ENCODE measurements around the gene UNC13A. TPM values are rescaled to one million over a fixed set of nuclear protein-coding genes. Genes with fewer than 3 reads are reported as not detected.

UNC13A gene
- total RNA-seq, 1 experiment from 2014 or later, result 29.0 TPM

- Histone ChIP-seq H3K36me3 (ENCODE audit: control insufficient read depth in 1 of 2, insufficient read depth in 2 of 2, low read length in 2 of 2) (no peaks in the 10 kb centered on the region), H3K9me3 (ENCODE audit: control insufficient read depth in 1 of 2, insufficient read depth in 1 of 2, low read depth in 1 of 2, low read length in 2 of 2) (no peaks in the 10 kb centered on the region), H3K79me2 (ENCODE audit: insufficient read depth, low read length) (peaks cover 18% of the 10 kb centered on the region; the same call in 1 of the 2 replicates), H3K27me3 (ENCODE audit: insufficient read depth, low read length) (no peaks in the 10 kb centered on the region), H3K4me1 (ENCODE audit: control insufficient read depth in 1 of 2, insufficient read depth in 2 of 2, low read length in 2 of 2) (peaks cover 12 to 49% of the 10 kb centered on the region in 2 experiments; a peak in 3 of 4 replicates), H2AFZ (ENCODE audit: low read depth, low read length, poor library complexity, severe bottlenecking) (no peak overlapping the region), H3K4me3 (replicated peaks in 1 of 2; ENCODE audit: low read depth in 1 of 2, low read length in 2 of 2) (peak overlapping the region; percentile 85 to 90), H3K4me2 (ENCODE audit: low read length) (peak overlapping the region; percentile 90), H4K20me1 (ENCODE audit: insufficient read depth) (no peaks in the 10 kb centered on the region), H3K9ac (ENCODE audit: low read length) (peak overlapping the region; percentile 74), H3K9me2 (ENCODE audit: insufficient read depth) (no peaks in the 10 kb centered on the region), H3K27ac (ENCODE audit: low read depth, low read length) (peak overlapping the region; percentile 41; the same call in 1 of the 2 replicates)
- ChIA-PET RAD21 (ENCODE audit: low non-redundant PET in 1 of 2, low total read pairs in 2 of 2, uncharacterized antibody in 2 of 2, unreplicated experiment in 2 of 2) (interaction anchor here (0.6 to 1.3 kb wide), 2 partner anchors 81 to 214 kb away, joined by 3 to 4 read pairs; no protein-coding TSS in a partner anchor), CTCF (interaction anchor here (0.6 to 1.5 kb wide), 3 partner anchors 80 to 92 kb away, joined by 4 to 5 read pairs (median 4); no protein-coding TSS in a partner anchor), POLR2A (interaction anchor here (0.7 to 1.1 kb wide), 2 partner anchors 27 to 700 kb away, joined by 3 read pairs; partner anchors contain the start of gene GDF15)
- TF ChIP-seq EZH2 (IDR thresholded peaks at IDR 0.05) (no peak), EGR1 (IDR thresholded peaks at IDR 0.05; ENCODE audit: low read depth) (peak; percentile 76)
- DNase-seq (ENCODE audit: low read depth, low spot score) (no peak), ATAC-seq (peak; percentile 25)
- intact Hi-C loops (cut with micrococcal nuclease), result loop anchor here (10.0 kb wide), 1 partner anchor 231 kb away; no protein-coding TSS in a partner anchor
- BruUV-seq (replicated peaks), result no TSS peak
Measured at GRCh38 chr19:17686023-17686521, 2.1 kb downstream of the UNC13A start.

- no peak overlapping the region for H2AFZ ChIP-seq (ENCODE audit: low read depth, low read length, poor library complexity, severe bottlenecking)
- TF ChIP-seq MAX (IDR thresholded peaks at IDR 0.05) (no peak), SP1 (IDR thresholded peaks at IDR 0.05; ENCODE audit: low read depth) (no peak), YY1 (IDR thresholded peaks at IDR 0.05; ENCODE audit: extremely low read depth, insufficient replicate concordance, low read depth, low read length) (no peak), JUND (IDR thresholded peaks at IDR 0.05) (no peak)
- H3K36me3 ChIP-seq (ENCODE audit: control insufficient read depth in 1 of 2, insufficient read depth in 2 of 2, low read length in 2 of 2), result no peaks in the 10 kb centered on the region
- ChIA-PET RAD21 (ENCODE audit: low non-redundant PET in 1 of 2, low total read pairs in 2 of 2, uncharacterized antibody in 2 of 2, unreplicated experiment in 2 of 2) (no interaction called here), POLR2A (no interaction called here), CTCF (interaction anchor here (1.5 kb wide), 1 partner anchor 80 kb away, joined by 4 read pairs; no protein-coding TSS in a partner anchor)
- H3K4me2 ChIP-seq (ENCODE audit: low read length), result peak overlapping the region; percentile 90
- peaks cover 18 to 55% of the 10 kb centered on the region in 2 experiments for H3K4me1 ChIP-seq (ENCODE audit: control insufficient read depth in 1 of 2, insufficient read depth in 2 of 2, low read length in 2 of 2)
- intact Hi-C loops (cut with micrococcal nuclease), result loop anchor here (10.0 kb wide), 1 partner anchor 231 kb away; no protein-coding TSS in a partner anchor
- peak overlapping the region; percentile 85 to 90 for H3K4me3 ChIP-seq (replicated peaks in 1 of 2; ENCODE audit: low read depth in 1 of 2, low read length in 2 of 2)
- no TSS peak for BruUV-seq (replicated peaks)
- no peaks in the 10 kb centered on the region for H4K20me1 ChIP-seq (ENCODE audit: insufficient read depth)
- ATAC-seq, result no peak
- H3K9ac ChIP-seq (ENCODE audit: low read length), result no peak overlapping the region
- H3K9me3 ChIP-seq (ENCODE audit: control insufficient read depth in 1 of 2, insufficient read depth in 1 of 2, low read depth in 1 of 2, low read length in 2 of 2), result no peaks in the 10 kb centered on the region
- peak overlapping the region; percentile 41; the same call in 1 of the 2 replicates for H3K27ac ChIP-seq (ENCODE audit: low read depth, low read length)
- no peaks in the 10 kb centered on the region for H3K27me3 ChIP-seq (ENCODE audit: insufficient read depth, low read length)
- DNase-seq (ENCODE audit: low read depth, low spot score), result no peak
- peaks cover 23% of the 10 kb centered on the region for H3K79me2 ChIP-seq (ENCODE audit: insufficient read depth, low read length)
- H3K9me2 ChIP-seq (ENCODE audit: insufficient read depth), result no peaks in the 10 kb centered on the region
Measured at GRCh38 chr19:17685451-17686022, 2.6 kb downstream of the UNC13A start.

All from HCT116 (cell line).